HCT116 (cell line): Measurements from ENCODE around the gene MALT1. TPM values are rescaled to one million over a fixed set of nuclear protein-coding genes. Genes with fewer than 3 reads are reported as not detected.

Experiments used
- ATAC-seq: fragments of 200-7000 bp; cut with Tn5 transposase; 2 replicates; pipeline ENCODE4 v1.9.1; 2020; ENCODE audit warnings: mild to moderate bottlenecking, moderate library complexity
- BruUV-seq: library from RNA; stranded (reverse); fragments of 400-500 nt; replicated peaks from 2 replicates; lab custom pipeline; 2021; lab: Mats Ljungman, UMichigan
- CTCF ChIA-PET: fragments of 300-600 bp; sonication (Branson Sonifier 250); formaldehyde crosslinking; loops from one replicate; lab custom pipeline; 2021; ENCODE audit warnings: antibody characterized with exemption; lab: Charles Lee
- POLR2A ChIA-PET: fragments of 300-600, 350-600 bp; sonication (Branson Sonifier 250); formaldehyde crosslinking; loops from one replicate; lab custom pipeline; 2021; ENCODE audit warnings: antibody characterized with exemption; lab: Charles Lee
- RAD21 ChIA-PET, 2 experiments: fragments of 300-600 bp; sonication (Branson Sonifier 250); formaldehyde crosslinking; loops; one replicate each; lab custom pipeline; 2023; ENCODE audit warnings: low total read pairs in 2 of 2; ENCODE audit not compliant: uncharacterized antibody in 2 of 2, unreplicated experiment in 2 of 2, low non-redundant PET in 1 of 2; lab: Charles Lee
- DNase-seq: peaks from one replicate; pipeline ENCODE4 v3.0.0-alpha.2; 2010; ENCODE audit warnings: low read depth, low spot score
- H2AFZ ChIP-seq: fragments of 200-600 bp; shearing (Covaris generic), sonication (generic); 2 replicates; pipeline ENCODE4 v1.6.1; 2017; ENCODE audit warnings: low read depth, mixed run types, mixed read lengths, antibody characterized with exemption, low read length; ENCODE audit not compliant: poor library complexity, severe bottlenecking
- H3K27ac ChIP-seq: 2 replicates; pipeline ENCODE4 v1.5.1; 2012; ENCODE audit warnings: low read depth, low read length
- H3K27me3 ChIP-seq: fragments of 200-600 bp; sonication (generic); 2 replicates; pipeline ENCODE4 v1.6.1; 2016; ENCODE audit warnings: mixed run types, low read length, mixed read lengths; ENCODE audit not compliant: insufficient read depth
- H3K36me3 ChIP-seq, 2 experiments: fragments of 200-500 bp in 1 of 2; fragments of 200-600 bp in 1 of 2; sonication (Bioruptor generic) in 1 of 2; sonication (generic) in 1 of 2; 2 replicates each; pipeline versions ENCODE4 v1.5.1 to v1.6.1; 2014 to 2016; ENCODE audit warnings: low read length in 2 of 2, inconsistent platforms in 1 of 2, mixed read lengths in 1 of 2, mixed run types in 1 of 2; ENCODE audit not compliant: insufficient read depth in 2 of 2, control insufficient read depth in 1 of 2
- H3K4me1 ChIP-seq, 2 experiments: fragments of 200-600 bp in 1 of 2; sonication (generic) in 1 of 2; 2 replicates each; pipeline versions ENCODE4 v1.5.1 to v1.6.1; 2012 to 2017; ENCODE audit warnings: low read length in 2 of 2, inconsistent platforms in 1 of 2, mild to moderate bottlenecking in 1 of 2, mixed read lengths in 1 of 2, mixed run types in 1 of 2, moderate library complexity in 1 of 2; ENCODE audit not compliant: insufficient read depth in 2 of 2, control insufficient read depth in 1 of 2
- H3K4me2 ChIP-seq: fragments of 200-600 bp; sonication (generic); 2 replicates; pipeline ENCODE4 v1.6.1; 2017; ENCODE audit warnings: mixed run types, low read length, mixed read lengths
- H3K4me3 ChIP-seq, 2 experiments: fragments of 200-600 bp in 1 of 2; sonication (generic) in 1 of 2; replicated peaks in 1 of 2; 2 replicates each; pipeline ENCODE4 v1.5.1; 2011 to 2016; ENCODE audit warnings: low read length in 2 of 2, control low read depth in 1 of 2, low read depth in 1 of 2, mild to moderate bottlenecking in 1 of 2, mixed read lengths in 1 of 2, mixed run types in 1 of 2
- H3K79me2 ChIP-seq: fragments of 200-600 bp; sonication (generic); 2 replicates; pipeline ENCODE4 v1.6.1; 2017; ENCODE audit warnings: mild to moderate bottlenecking, mixed run types, low read length, moderate library complexity, mixed read lengths; ENCODE audit not compliant: insufficient read depth
- H3K9ac ChIP-seq: fragments of 200-600 bp; sonication (generic); 2 replicates; pipeline ENCODE4 v1.6.1; 2016; ENCODE audit warnings: low read length, mixed read lengths
- H3K9me2 ChIP-seq: fragments of 200-600 bp; sonication (generic), shearing (Covaris generic); 2 replicates; pipeline ENCODE4 v1.6.1; 2017; ENCODE audit warnings: mixed run types, mild to moderate bottlenecking, moderate library complexity; ENCODE audit not compliant: insufficient read depth
- H3K9me3 ChIP-seq, 2 experiments: fragments of 200-500 bp in 1 of 2; fragments of 200-600 bp in 1 of 2; sonication (Bioruptor generic) in 1 of 2; sonication (generic) in 1 of 2; 2 replicates each; pipeline ENCODE4 v1.6.1; 2014 to 2017; ENCODE audit warnings: low read length in 2 of 2, mixed read lengths in 2 of 2, inconsistent platforms in 1 of 2, low read depth in 1 of 2, mild to moderate bottlenecking in 1 of 2, mixed run types in 1 of 2, moderate library complexity in 1 of 2; ENCODE audit not compliant: control insufficient read depth in 1 of 2, insufficient read depth in 1 of 2
- H4K20me1 ChIP-seq: fragments of 200-600 bp; sonication (generic), shearing (Covaris generic); 2 replicates; pipeline ENCODE4 v1.6.1; 2017; ENCODE audit warnings: mixed run types, mild to moderate bottlenecking, moderate library complexity; ENCODE audit not compliant: insufficient read depth
- ELF1 ChIP-seq: IDR thresholded peaks from 2 replicates; pipeline ENCODE4 v1.6.1; 2012; ENCODE audit warnings: low read depth, borderline replicate concordance
- FOSL1 ChIP-seq: IDR thresholded peaks from 2 replicates; pipeline ENCODE4 v1.6.1; 2012; ENCODE audit warnings: low read depth
- MAX ChIP-seq: IDR thresholded peaks from 2 replicates; pipeline ENCODE4 v1.6.1; 2012
- POLR2A ChIP-seq: IDR thresholded peaks from 2 replicates; pipeline ENCODE4 v1.7.0; 2011; ENCODE audit warnings: borderline replicate concordance; ENCODE audit not compliant: insufficient read depth, insufficient read length; ENCODE audit errors: extremely low read depth
- SIN3A ChIP-seq: IDR thresholded peaks from 2 replicates; pipeline ENCODE4 v1.6.1; 2012; ENCODE audit warnings: low read depth
- SP1 ChIP-seq: IDR thresholded peaks from 2 replicates; pipeline ENCODE4 v1.6.1; 2012; ENCODE audit warnings: low read depth
- SRF ChIP-seq: IDR thresholded peaks from 2 replicates; pipeline ENCODE4 v1.6.1; 2012; ENCODE audit warnings: low read depth
- ZNF274 ChIP-seq: fragments of 200-500 bp; sonication (Bioruptor generic); IDR thresholded peaks from 2 replicates; pipeline ENCODE4 v1.6.1; 2014; ENCODE audit warnings: mild to moderate bottlenecking, low read depth, low read length, inconsistent platforms
- intact Hi-C: fragments of 100-400 bp; cut with micrococcal nuclease; formaldehyde crosslinking; loops from 2 replicates; pipeline ENCODE4 v1.10.0; 2022
- total RNA-seq: library from RNA; stranded (reverse); gene quantifications from one replicate; pipeline ENCODE4 v1.2.1, GENCODE V29; 2021; ENCODE audit not compliant: unreplicated experiment
- TF ChIP-seq, protein P1 (sequence below): IDR thresholded peaks from 2 replicates; pipeline ENCODE4 v1.6.1; 2012
- TF ChIP-seq, protein P2 (sequence below), 3 experiments: fragments of 200-600 bp in 1 of 3; sonication (generic) in 1 of 3; IDR thresholded peaks in 2 of 3; conservative IDR thresholded peaks in 1 of 3; 2 replicates each; pipeline ENCODE4 v1.5.1; 2012 to 2017; ENCODE audit warnings: low read depth in 2 of 3, low read length in 2 of 3, antibody characterized with exemption in 1 of 3, borderline replicate concordance in 1 of 3, control low read depth in 1 of 3, mild to moderate bottlenecking in 1 of 3, mixed read lengths in 1 of 3, mixed run types in 1 of 3, moderate library complexity in 1 of 3; ENCODE audit not compliant: insufficient read depth in 1 of 3
- TF ChIP-seq, protein P3 (sequence below): IDR thresholded peaks from 2 replicates; pipeline ENCODE4 v1.6.1; 2011; ENCODE audit warnings: mild to moderate bottlenecking, low read length, moderate library complexity; ENCODE audit not compliant: insufficient replicate concordance; ENCODE audit errors: extremely low read depth

The MALT1 gene
- total RNA-seq, 1 experiment from 2014 or later, result 41.1 TPM

GRCh38 chr18:58657494-58657893, 13.8 kb upstream of the MALT1 start:
- ChIA-PET CTCF (no interaction called here), POLR2A (no interaction called here), RAD21 (no interaction called here)
- peaks cover 0 to 12% of the 10 kb centered on the region in 2 experiments; a peak in 1 of 4 replicates for H3K4me1 ChIP-seq
- H3K9me3 ChIP-seq, result no peaks in the 10 kb centered on the region
- intact Hi-C loops, result no loop called here
- no peaks in the 10 kb centered on the region for H3K9me2 ChIP-seq
- TF ChIP-seq, protein P1, sequence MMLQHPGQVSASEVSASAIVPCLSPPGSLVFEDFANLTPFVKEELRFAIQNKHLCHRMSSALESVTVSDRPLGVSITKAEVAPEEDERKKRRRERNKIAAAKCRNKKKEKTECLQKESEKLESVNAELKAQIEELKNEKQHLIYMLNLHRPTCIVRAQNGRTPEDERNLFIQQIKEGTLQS, result no peak
- TF ChIP-seq SIN3A (no peak), MAX (no peak), ELF1 (no peak)
- BruUV-seq, result no TSS peak
- H3K27me3 ChIP-seq, result no peaks in the 10 kb centered on the region
- no peak for ATAC-seq
- no peaks in the 10 kb centered on the region for H3K36me3 ChIP-seq
- H3K79me2 ChIP-seq, result no peaks in the 10 kb centered on the region
- DNase-seq, result no peak
- H4K20me1 ChIP-seq, result no peaks in the 10 kb centered on the region
- no peak overlapping the region for H3K27ac ChIP-seq
- H3K4me2 ChIP-seq, result no peak overlapping the region
- no peak overlapping the region for H2AFZ ChIP-seq
- no peak overlapping the region for H3K4me3 ChIP-seq
- no peak overlapping the region for H3K9ac ChIP-seq

- no peak for ATAC-seq
- H3K27ac ChIP-seq, result no peak overlapping the region
- no peak overlapping the region for H3K4me3 ChIP-seq
- ChIA-PET RAD21 (no interaction called here), POLR2A (no interaction called here), CTCF (interaction anchor here (1.6 kb wide), 1 partner anchor 118 kb away, joined by 3 read pairs; no protein-coding TSS in a partner anchor)
- no peaks in the 10 kb centered on the region for H3K27me3 ChIP-seq
- BruUV-seq, result no TSS peak
- no peak for TF ChIP-seq SP1
- no peak for TF ChIP-seq FOSL1
- TF ChIP-seq, protein P2, sequence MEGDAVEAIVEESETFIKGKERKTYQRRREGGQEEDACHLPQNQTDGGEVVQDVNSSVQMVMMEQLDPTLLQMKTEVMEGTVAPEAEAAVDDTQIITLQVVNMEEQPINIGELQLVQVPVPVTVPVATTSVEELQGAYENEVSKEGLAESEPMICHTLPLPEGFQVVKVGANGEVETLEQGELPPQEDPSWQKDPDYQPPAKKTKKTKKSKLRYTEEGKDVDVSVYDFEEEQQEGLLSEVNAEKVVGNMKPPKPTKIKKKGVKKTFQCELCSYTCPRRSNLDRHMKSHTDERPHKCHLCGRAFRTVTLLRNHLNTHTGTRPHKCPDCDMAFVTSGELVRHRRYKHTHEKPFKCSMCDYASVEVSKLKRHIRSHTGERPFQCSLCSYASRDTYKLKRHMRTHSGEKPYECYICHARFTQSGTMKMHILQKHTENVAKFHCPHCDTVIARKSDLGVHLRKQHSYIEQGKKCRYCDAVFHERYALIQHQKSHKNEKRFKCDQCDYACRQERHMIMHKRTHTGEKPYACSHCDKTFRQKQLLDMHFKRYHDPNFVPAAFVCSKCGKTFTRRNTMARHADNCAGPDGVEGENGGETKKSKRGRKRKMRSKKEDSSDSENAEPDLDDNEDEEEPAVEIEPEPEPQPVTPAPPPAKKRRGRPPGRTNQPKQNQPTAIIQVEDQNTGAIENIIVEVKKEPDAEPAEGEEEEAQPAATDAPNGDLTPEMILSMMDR (IDR thresholded peaks at IDR 0.05 in 2 of 3, conservative IDR thresholded peaks at IDR 0.05 in 1 of 3; ENCODE audit: borderline replicate concordance in 1 of 3, insufficient read depth in 1 of 3, low read depth in 2 of 3, low read length in 2 of 3), result no peak
- TF ChIP-seq SIN3A, result no peak
- TF ChIP-seq SRF, result no peak
- no peak for TF ChIP-seq POLR2A
- TF ChIP-seq, protein P3, sequence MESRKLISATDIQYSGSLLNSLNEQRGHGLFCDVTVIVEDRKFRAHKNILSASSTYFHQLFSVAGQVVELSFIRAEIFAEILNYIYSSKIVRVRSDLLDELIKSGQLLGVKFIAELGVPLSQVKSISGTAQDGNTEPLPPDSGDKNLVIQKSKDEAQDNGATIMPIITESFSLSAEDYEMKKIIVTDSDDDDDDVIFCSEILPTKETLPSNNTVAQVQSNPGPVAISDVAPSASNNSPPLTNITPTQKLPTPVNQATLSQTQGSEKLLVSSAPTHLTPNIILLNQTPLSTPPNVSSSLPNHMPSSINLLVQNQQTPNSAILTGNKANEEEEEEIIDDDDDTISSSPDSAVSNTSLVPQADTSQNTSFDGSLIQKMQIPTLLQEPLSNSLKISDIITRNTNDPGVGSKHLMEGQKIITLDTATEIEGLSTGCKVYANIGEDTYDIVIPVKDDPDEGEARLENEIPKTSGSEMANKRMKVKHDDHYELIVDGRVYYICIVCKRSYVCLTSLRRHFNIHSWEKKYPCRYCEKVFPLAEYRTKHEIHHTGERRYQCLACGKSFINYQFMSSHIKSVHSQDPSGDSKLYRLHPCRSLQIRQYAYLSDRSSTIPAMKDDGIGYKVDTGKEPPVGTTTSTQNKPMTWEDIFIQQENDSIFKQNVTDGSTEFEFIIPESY, result no peak
- TF ChIP-seq ZNF274, result no peak
- H3K9me3 ChIP-seq, result no peaks in the 10 kb centered on the region
- no peaks in the 10 kb centered on the region for H3K9me2 ChIP-seq
- no peaks in the 10 kb centered on the region for H3K36me3 ChIP-seq
- peaks cover 0 to 12% of the 10 kb centered on the region in 2 experiments; a peak in 1 of 4 replicates for H3K4me1 ChIP-seq
- H3K79me2 ChIP-seq, result no peaks in the 10 kb centered on the region
- H3K9ac ChIP-seq, result no peak overlapping the region
- intact Hi-C loops, result no loop called here
- no peak for DNase-seq
- no peak overlapping the region for H3K4me2 ChIP-seq
- no peak overlapping the region for H2AFZ ChIP-seq
- H4K20me1 ChIP-seq, result no peaks in the 10 kb centered on the region
These were observed 11.6 kb upstream of the MALT1 start for GRCh38 chr18:58659691-58660090.
